Endothelial cell of coronary artery (primary cell): ENCODE results near the gene CAMK1. TPM values are rescaled to one million over a fixed set of nuclear protein-coding genes. Genes with fewer than 3 reads are reported as not detected.

Source experiments
- total RNA-seq: library from RNA; depleted of rRNA; stranded (reverse); fragments of >200 nt; gene quantifications from 2 replicates; pipeline ENCODE4 v1.2.3, GENCODE V29; 2014

CAMK1 gene
- 29.5 and 37.3 TPM in 2 replicates for total RNA-seq

DNA sequence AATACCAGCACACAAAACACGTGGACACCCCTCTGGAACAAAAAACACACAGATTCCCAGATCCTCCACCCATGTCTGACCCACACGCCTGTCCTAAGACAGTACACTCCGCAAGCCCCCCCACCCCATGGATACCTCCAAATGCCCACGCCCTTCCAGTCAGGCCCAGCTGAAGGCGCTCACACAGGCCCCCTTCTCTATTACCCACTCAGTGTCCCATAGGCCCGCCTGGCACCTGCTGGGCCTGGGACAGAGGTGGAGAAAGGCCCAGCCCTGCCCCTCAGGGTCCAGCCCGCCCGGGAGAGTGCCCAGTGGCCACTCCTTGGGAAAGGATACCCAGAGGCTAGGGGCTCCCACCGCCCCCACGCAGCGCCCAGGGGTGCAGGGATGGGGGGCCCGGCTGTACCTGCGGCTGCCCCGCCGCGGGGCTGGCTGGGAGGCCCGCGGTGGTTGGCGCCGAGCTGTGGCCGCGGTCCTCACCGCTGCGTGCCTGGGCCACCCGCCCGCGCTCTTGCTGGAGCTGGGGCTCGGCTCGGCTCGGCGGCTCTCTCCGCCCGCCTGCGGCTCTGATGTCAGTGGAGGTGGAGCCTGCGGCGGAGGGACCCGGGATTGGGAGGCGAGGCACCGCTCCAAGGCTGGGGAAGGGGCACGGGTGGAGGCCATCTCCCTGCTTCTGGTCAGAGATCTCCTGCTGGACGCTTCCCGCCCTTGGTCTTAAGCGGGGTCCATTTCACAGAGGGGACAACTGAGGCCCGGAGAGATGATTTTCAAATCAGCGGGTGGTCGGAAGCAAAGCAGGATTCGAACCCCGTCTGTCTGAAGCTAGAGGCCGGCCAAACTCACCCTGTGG, at the start of gene CAMK1:
CAMK1 (minus strand) TSS at position 522 of the 850 bp plus-strand sequence. CDS start 2,198 bp downstream, outside the sequence.

DNA sequence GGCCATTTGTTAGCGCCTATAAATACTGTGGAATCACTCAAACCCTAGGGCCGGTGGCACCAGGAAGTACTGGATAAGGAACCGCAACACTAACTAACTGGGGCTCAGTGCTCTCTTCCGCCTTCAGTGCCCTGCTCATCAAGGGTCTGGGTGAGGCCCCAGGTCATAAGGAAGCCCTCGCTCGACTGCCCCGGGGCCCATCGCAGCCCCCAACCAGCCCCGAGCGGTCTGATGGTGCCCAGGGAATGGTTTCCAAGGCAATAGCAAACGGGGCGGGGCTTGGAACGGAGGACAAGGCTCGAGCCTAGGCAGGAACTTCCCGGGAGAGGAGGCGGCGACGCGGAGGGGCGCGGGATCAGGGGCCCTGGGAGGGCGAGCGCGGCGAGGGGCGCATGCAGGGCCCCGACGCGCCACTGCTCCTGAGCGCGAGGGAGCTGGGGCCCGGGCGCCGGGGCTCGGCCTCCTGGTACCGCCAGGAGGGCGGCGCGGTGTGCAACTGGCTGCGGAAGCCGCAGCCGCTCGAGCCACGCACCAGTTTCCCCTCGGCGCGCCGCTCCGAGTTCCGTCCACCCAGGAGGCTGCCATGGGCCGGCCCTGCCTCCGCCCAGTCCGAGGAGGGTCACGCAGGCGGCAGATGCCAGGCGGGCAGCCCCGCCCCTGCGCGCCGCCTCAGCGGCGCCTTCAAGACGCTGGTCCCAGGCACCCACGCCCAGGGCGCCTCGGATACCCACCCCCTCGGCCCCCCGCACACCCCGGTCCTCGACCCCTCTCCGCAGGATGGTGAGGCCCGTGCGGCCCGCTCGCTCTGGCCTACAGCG, 40.1 kb upstream of the CAMK1 start, which contains the start of gene TTLL3:
TTLL3 (plus strand) TSS at position 648 of the 818 bp plus-strand sequence. CDS start 400 bp downstream, outside the sequence.

DNA sequence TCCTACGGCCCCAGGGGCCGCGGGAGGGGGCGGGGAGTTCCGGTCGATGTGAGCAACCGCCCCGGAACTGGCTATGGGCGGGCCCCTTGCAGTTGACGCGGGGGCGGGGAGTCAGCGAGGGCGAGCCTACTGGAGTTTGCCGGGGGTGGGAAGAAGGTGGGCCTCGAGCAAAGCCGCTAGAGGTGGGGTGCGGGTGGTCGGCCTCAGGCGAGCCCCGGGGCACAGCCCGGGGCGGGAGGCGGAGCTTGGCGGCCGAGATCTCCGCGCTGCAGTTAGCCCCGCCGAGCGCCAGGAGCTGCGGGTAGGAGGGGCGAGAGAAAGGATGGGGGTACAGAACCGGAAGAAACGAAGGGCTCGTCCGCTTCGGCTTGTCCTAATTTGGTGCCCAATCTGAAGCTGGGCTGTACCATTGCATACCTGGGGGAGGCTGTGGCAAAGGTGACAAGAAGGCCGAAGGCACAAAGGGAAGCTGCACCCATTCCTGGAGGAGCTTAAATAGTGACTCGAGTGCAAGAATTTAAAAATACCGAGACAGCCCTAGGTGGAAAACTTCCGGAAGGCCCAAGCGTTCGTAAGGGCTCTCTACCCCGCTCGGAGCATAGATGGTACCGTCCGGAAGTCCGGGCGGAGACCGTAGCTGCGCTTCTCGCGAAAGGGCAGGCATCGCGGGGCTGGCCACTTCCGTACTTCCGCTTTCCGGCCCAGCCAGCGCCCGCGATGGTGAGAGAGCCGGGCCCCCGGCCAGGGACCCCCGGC, 22.8 kb upstream of the CAMK1 start, which contains the start of the genes ARPC4 and TADA3:
ARPC4 (plus strand) TSS at position 678 of the 756 bp plus-strand sequence; CDS start at position 718, 40 bp downstream.
TADA3 (minus strand) TSS at position 69 of the 756 bp plus-strand sequence. CDS start 1,007 bp downstream, outside the sequence.

DNA sequence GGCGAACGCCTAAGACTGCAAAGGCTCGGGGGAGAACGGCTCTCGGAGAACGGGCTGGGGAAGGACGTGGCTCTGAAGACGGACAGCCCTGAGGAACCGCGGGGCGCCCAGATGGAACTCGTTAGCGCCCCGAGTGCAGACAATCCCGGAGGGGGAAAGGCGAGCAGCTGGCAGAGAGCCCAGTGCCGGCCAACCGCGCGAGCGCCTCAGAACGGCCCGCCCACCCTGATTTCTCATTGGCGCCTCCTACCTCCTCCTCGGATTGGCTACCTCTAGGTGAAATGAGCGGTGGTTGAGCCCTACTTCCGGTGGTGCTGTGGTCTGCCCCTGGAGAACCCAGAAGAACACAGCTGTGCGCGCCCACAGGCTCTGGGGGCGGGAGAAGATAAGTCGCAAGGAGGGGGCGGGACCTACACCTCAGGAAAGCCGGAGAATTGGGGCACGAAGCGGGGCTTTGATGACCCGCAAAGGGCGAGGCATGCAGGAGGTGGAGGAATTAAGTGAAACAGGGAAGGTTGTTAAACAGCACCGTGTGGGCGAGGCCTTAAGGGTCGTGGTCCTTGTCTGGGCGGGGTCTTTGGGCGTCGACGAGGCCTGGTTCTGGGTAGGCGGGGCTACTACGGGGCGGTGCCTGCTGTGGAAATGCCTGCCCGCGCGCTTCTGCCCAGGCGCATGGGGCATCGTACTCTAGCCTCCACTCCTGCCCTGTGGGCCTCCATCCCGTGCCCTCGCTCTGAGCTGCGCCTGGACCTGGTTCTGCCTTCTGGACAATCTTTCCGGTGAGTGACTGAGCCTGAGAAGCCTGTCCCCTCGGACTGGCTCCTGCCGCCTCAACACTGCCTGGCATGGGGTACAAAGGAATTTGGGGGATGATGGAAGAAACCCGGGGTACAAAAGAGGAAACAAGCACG, 19.8 kb downstream of the CAMK1 start, which contains the start of gene OGG1:
OGG1 (plus strand) TSS at position 308 of the 911 bp plus-strand sequence; CDS start at position 643, 335 bp downstream.

DNA sequence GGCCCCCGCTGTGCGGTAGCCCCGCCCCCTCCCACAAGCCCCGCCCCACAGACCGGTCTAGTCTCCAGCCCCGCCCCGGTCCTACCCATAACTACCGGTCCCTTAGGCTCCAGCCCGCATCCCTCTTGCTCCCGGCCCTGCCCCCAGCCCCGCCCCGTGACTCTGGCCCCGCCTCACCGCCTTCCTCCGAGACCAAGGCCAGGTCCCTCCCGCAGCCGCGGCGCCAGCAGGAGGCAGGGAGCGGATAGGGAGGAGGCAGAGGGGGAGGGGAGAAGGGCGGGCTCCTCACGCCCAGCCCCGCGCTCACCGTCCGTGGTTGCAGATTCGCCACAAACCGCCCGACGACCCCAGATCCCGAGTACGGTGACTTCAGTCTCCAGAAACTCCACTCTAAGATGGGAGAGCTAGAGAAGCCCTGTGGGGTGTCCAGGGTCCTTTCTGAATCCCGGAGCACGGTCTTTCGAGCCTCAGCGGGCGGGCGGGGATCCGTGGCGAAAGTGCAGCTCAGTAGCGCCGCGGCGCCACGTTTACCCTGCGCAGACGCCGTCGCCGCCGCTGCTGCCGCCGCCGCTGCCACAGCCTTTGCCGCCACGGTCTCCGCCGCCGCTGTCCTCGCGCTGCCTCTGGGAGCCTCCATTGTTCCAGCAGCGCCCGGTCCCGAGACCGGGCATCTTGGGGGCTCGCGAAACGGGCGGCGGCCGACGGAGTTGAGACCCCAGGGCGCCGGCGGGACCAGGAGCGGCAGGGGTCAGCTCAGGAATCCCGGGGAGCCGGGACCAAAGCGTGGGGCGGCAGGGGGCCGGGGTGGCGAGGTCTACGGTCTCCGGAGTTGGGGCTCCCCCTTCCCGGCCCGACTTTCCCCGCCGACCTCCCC, 38.3 kb downstream of the CAMK1 start, which contains the start of gene BRPF1:
BRPF1 (plus strand) TSS at position 530 of the 874 bp plus-strand sequence. CDS start 2,406 bp downstream, outside the sequence.

Other genes with a start within 250 kb of the CAMK1 start
- gene LHFPL4, start 216.1 kb downstream of the CAMK1 start, total RNA-seq: not detected in 2 replicates
- 36.4 and 46.6 TPM in 2 replicates for gene MTMR14, start 120.4 kb downstream of the CAMK1 start, total RNA-seq
- gene CPNE9, start 66.1 kb downstream of the CAMK1 start, total RNA-seq: not detected in 2 replicates
- gene BRPF1, start 38.2 kb downstream of the CAMK1 start, total RNA-seq: 19.9 and 23.7 TPM in 2 replicates
- 16.0 and 18.1 TPM in 2 replicates for gene OGG1, start 20.0 kb downstream of the CAMK1 start, total RNA-seq
- 28.4 and 47.8 TPM in 2 replicates for gene TADA3, start 22.5 kb upstream of the CAMK1 start, total RNA-seq
- 266 and 345 TPM in 2 replicates for gene ARPC4, start 23.1 kb upstream of the CAMK1 start, total RNA-seq
- gene TTLL3, start 40.3 kb upstream of the CAMK1 start, total RNA-seq: 4.2 and 15.2 TPM in 2 replicates
- 20.5 and 21.3 TPM in 2 replicates for gene RPUSD3, start 74.1 kb upstream of the CAMK1 start, total RNA-seq
- 0.09 TPM in 1 of 2 replicates, not detected in the other for gene CIDEC, start 110.3 kb upstream of the CAMK1 start, total RNA-seq
- gene JAGN1, start 120.7 kb upstream of the CAMK1 start, total RNA-seq: 25.8 and 26.7 TPM in 2 replicates
- gene IL17RE, start 132.9 kb upstream of the CAMK1 start, total RNA-seq: 0.18 and 0.19 TPM in 2 replicates
- gene IL17RC, start 147.2 kb upstream of the CAMK1 start, total RNA-seq: 12.1 and 14.7 TPM in 2 replicates
- gene CRELD1, start 163.9 kb upstream of the CAMK1 start, total RNA-seq: 19.1 and 49.9 TPM in 2 replicates
- gene PRRT3, start 182.5 kb upstream of the CAMK1 start, total RNA-seq: 0.72 and 0.94 TPM in 2 replicates
- 48.8 and 48.9 TPM in 2 replicates for gene EMC3, start 216.9 kb upstream of the CAMK1 start, total RNA-seq